T-cell (primary cell): ENCODE results near the gene ASPN. TPM values are rescaled to one million over a fixed set of nuclear protein-coding genes. Genes with fewer than 3 reads are reported as not detected.

Experiments used
- ATAC-seq, 4 experiments: fragments of 200-7000 bp in 3 of 4; fragments of 150-1000 bp in 1 of 4; cut with Tn5 transposase; replicated peaks in 1 of 4; 1 replicate in 3 of 4; 2 replicates in 1 of 4; pipeline ENCODE4 v1.10.0; 2021; ENCODE audit warnings: moderate library complexity in 3 of 4, mild to moderate bottlenecking in 2 of 4, moderate number of reproducible peaks in 1 of 4
- CTCF ChIA-PET, 2 donors: fragments of 300-600 bp; sonication (Branson Sonifier 250); formaldehyde crosslinking; loops; one replicate each; lab custom pipeline; 2022; ENCODE audit warnings: antibody characterized with exemption in 2 of 2; lab: Charles Lee
- POLR2A ChIA-PET, 2 donors: fragments of 300-600 bp; sonication (Branson Sonifier 250); formaldehyde crosslinking; loops; one replicate each; lab custom pipeline; 2022; ENCODE audit warnings: antibody characterized with exemption in 2 of 2; lab: Charles Lee
- DNase-seq, 35 experiments: peaks; one replicate each; pipeline versions ENCODE4 v3.0.0 to v3.0.0-alpha.2; 2013 to 2023
- H3K27ac ChIP-seq: one replicate; pipeline ENCODE4 v1.5.1; 2013; ENCODE audit warnings: low read length
- H3K27me3 ChIP-seq, 2 experiments: replicated peaks in 1 of 2; 1 replicate in 1 of 2; 2 replicates in 1 of 2; pipeline versions ENCODE4 v1.6.1 to v1.7.0; 2013; ENCODE audit warnings: low read length in 1 of 2, mixed read lengths in 1 of 2; ENCODE audit not compliant: control insufficient read depth in 2 of 2, insufficient read depth in 2 of 2; ENCODE audit errors: extremely low read depth in 1 of 2
- H3K36me3 ChIP-seq, 2 donors: 1 replicate in 1 of 2; 2 replicates in 1 of 2; pipeline versions ENCODE4 v1.6.1 to v1.7.0; 2013; ENCODE audit warnings: low read length in 1 of 2; ENCODE audit not compliant: control insufficient read depth in 2 of 2, insufficient read depth in 1 of 2; ENCODE audit errors: extremely low read depth in 1 of 2
- H3K4me1 ChIP-seq, 2 experiments: 1 replicate in 1 of 2; 2 replicates in 1 of 2; pipeline versions ENCODE4 v1.6.1 to v1.7.0; 2013; ENCODE audit warnings: low read length in 2 of 2, mixed read lengths in 1 of 2; ENCODE audit not compliant: insufficient read depth in 2 of 2, control insufficient read depth in 1 of 2; ENCODE audit errors: extremely low read depth in 1 of 2
- H3K4me3 ChIP-seq, 2 donors: 1 replicate in 1 of 2; 2 replicates in 1 of 2; pipeline versions ENCODE4 v1.5.1 to v1.7.0; 2013; ENCODE audit warnings: mild to moderate bottlenecking in 2 of 2, low read length in 1 of 2, moderate library complexity in 1 of 2; ENCODE audit not compliant: control insufficient read depth in 1 of 2; ENCODE audit errors: extremely low read depth in 1 of 2
- H3K9me3 ChIP-seq: 2 replicates; pipeline ENCODE4 v1.7.0; 2013
- H3K27ac Mint-ChIP-seq, 2 donors: one replicate each; pipeline ENCODE4 v1.8.0; 2020 to 2021; ENCODE audit warnings: mild to moderate bottlenecking in 2 of 2, mixed read lengths in 2 of 2
- H3K27me3 Mint-ChIP-seq, 2 donors: one replicate each; pipeline ENCODE4 v1.8.0; 2021 to 2022; ENCODE audit warnings: mixed read lengths in 2 of 2
- H3K36me3 Mint-ChIP-seq: one replicate; pipeline ENCODE4 v1.8.0; 2021; ENCODE audit warnings: mixed read lengths
- H3K4me1 Mint-ChIP-seq, 3 donors: one replicate each; pipeline ENCODE4 v1.8.0; 2020 to 2022; ENCODE audit warnings: mixed read lengths in 3 of 3, mild to moderate bottlenecking in 1 of 3
- H3K4me3 Mint-ChIP-seq, 3 donors: one replicate each; pipeline ENCODE4 v1.8.0; 2020 to 2022; ENCODE audit warnings: mild to moderate bottlenecking in 3 of 3, mixed read lengths in 3 of 3, moderate library complexity in 3 of 3
- H3K9me3 Mint-ChIP-seq, 3 donors: one replicate each; pipeline ENCODE4 v1.8.0; 2020 to 2022; ENCODE audit warnings: mixed read lengths in 3 of 3
- WGBS: methylation state at CpG from one replicate; pipeline ENCODE4 v1.1.5; 2013; ENCODE audit warnings: missing lambda C conversion rate; ENCODE audit not compliant: insufficient coverage; 5-methylcytosine and 5-hydroxymethylcytosine counted together
- total RNA-seq, 35 experiments: library from RNA in 6 of 35; stranded (reverse) in 6 of 35; fragments of 120-200 nt in 1 of 35; gene quantifications; one replicate each; pipeline versions ENCODE4 v1.2.1 to v1.2.4 and lab custom pipeline; 2013 to 2026

Gene ASPN
- total RNA-seq, 5 donors from 2014 or later (not counting 1 experiment from before 2014, with no cell fraction given): not detected

GRCh38 chr9:92432972-92433548 is 49.2 kb downstream of the ASPN start:
- Histone ChIP-seq H3K4me3 (no peak overlapping the region), H3K27me3 (no peaks in the 10 kb centered on the region), H3K27ac (no peak overlapping the region), H3K36me3 (no peaks in the 10 kb centered on the region), H3K9me3 (no peaks in the 10 kb centered on the region), H3K4me1 (no peaks in the 10 kb centered on the region)
- Mint-ChIP-seq H3K27me3 (no peaks in the 10 kb centered on the region), H3K36me3 (peaks cover 3% of the 10 kb centered on the region), H3K4me1 (no peaks in the 10 kb centered on the region), H3K4me3 (no peak overlapping the region), H3K9me3 (no peaks in the 10 kb centered on the region), H3K27ac (no peak overlapping the region)
- whole genome bisulfite sequencing: no CpG with 5 or more reads among the region's 5 CpGs
- POLR2A ChIA-PET: no interaction called here
- CTCF ChIA-PET: no interaction called here
- ATAC-seq (no peak), DNase-seq (no peak)

GRCh38 chr9:92432350-92432749 is 50.0 kb downstream of the ASPN start:
- no peaks in the 10 kb centered on the region for H3K4me1 ChIP-seq
- Mint-ChIP-seq H3K9me3 (no peaks in the 10 kb centered on the region), H3K4me1 (no peaks in the 10 kb centered on the region), H3K36me3 (peaks cover 3% of the 10 kb centered on the region), H3K4me3 (no peak overlapping the region), H3K27ac (no peak overlapping the region), H3K27me3 (no peaks in the 10 kb centered on the region)
- ChIA-PET CTCF (no interaction called here), POLR2A (no interaction called here)
- H3K36me3 ChIP-seq: no peaks in the 10 kb centered on the region
- H3K27me3 ChIP-seq: no peaks in the 10 kb centered on the region
- H3K9me3 ChIP-seq: no peaks in the 10 kb centered on the region
- ATAC-seq (no peak), DNase-seq (no peak)
- 100% methylated on average over 1 of the region's 5 CpGs for WGBS
- H3K4me3 ChIP-seq: no peak overlapping the region
- no peak overlapping the region for H3K27ac ChIP-seq

GRCh38 chr9:92429836-92430235 is 52.5 kb downstream of the ASPN start:
- POLR2A ChIA-PET: no interaction called here
- Histone ChIP-seq H3K9me3 (no peaks in the 10 kb centered on the region), H3K4me3 (no peak overlapping the region), H3K27ac (no peak overlapping the region), H3K27me3 (no peaks in the 10 kb centered on the region), H3K4me1 (no peaks in the 10 kb centered on the region), H3K36me3 (no peaks in the 10 kb centered on the region)
- DNase-seq (no peak), ATAC-seq (no peak)
- CTCF ChIA-PET: no interaction called here
- H3K27me3 Mint-ChIP-seq: no peaks in the 10 kb centered on the region
- no CpG with 5 or more reads among the region's 2 CpGs for WGBS
- no peak overlapping the region for H3K27ac Mint-ChIP-seq
- no peak overlapping the region for H3K4me3 Mint-ChIP-seq
- no peaks in the 10 kb centered on the region for H3K4me1 Mint-ChIP-seq
- H3K36me3 Mint-ChIP-seq: peaks cover 3% of the 10 kb centered on the region
- no peaks in the 10 kb centered on the region for H3K9me3 Mint-ChIP-seq

GRCh38 chr9:92426501-92427145 is 55.7 kb downstream of the ASPN start:
- peaks cover 7% of the 10 kb centered on the region for H3K36me3 Mint-ChIP-seq
- H3K9me3 ChIP-seq: no peaks in the 10 kb centered on the region
- H3K4me3 Mint-ChIP-seq: no peak overlapping the region
- no peak overlapping the region for H3K27ac Mint-ChIP-seq
- DNase-seq: no peak
- ChIA-PET POLR2A (no interaction called here), CTCF (no interaction called here)
- ATAC-seq: no peak
- H3K36me3 ChIP-seq: no peaks in the 10 kb centered on the region
- no peak overlapping the region for H3K4me3 ChIP-seq
- no peaks in the 10 kb centered on the region for H3K4me1 Mint-ChIP-seq
- H3K9me3 Mint-ChIP-seq: no peaks in the 10 kb centered on the region
- no peaks in the 10 kb centered on the region for H3K27me3 ChIP-seq
- no peak overlapping the region for H3K27ac ChIP-seq
- no peaks in the 10 kb centered on the region for H3K27me3 Mint-ChIP-seq
- H3K4me1 ChIP-seq: no peaks in the 10 kb centered on the region
- WGBS: 93% methylated on average over 2 of the region's 5 CpGs

DNA sequence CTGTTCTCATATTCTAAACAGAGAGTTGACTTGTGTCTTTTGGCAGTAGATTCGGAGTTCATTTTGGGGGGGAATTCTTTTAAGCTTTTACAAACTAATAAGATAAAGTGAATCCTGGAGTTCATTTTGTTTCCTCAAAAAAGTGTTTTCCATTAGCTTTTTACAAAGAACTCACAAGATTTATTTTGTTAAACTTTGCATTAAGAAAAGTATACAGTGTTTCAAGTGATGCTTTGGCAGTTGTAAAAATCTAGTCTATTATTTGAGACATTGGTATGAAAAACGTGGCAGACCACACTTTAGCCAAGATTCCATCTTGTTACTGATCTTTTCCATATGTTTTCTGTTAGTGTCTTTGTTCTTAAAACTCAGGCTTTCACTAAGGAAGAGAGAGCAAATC is 56.8 kb downstream of the ASPN start:
- ChIA-PET POLR2A (no interaction called here), CTCF (interaction anchor here in 1 of 2 donors (0.6 kb wide), 1 partner anchor 21 kb away, joined by 3 read pairs; the partner anchor contains the start of gene OGN)

GRCh38 chr9:92424340-92424739 is 58.0 kb downstream of the ASPN start, which contains the start of gene OMD:
TSS of gene OMD (minus strand) at chr9:92424471. CDS start at chr9:92417558, 6,913 bp downstream.
- H3K4me3 Mint-ChIP-seq: no peak within 1 kb of the TSS
- POLR2A ChIA-PET: no interaction called here

More for the DNA sequence above, 56.8 kb downstream of the ASPN start:
- no peaks in the 10 kb centered on the region for H3K9me3 Mint-ChIP-seq
- DNase-seq (no peak), ATAC-seq (no peak)
- H3K4me3 Mint-ChIP-seq: no peak overlapping the region
- Histone ChIP-seq H3K36me3 (no peaks in the 10 kb centered on the region), H3K4me3 (no peak overlapping the region), H3K27ac (no peak overlapping the region), H3K4me1 (no peaks in the 10 kb centered on the region), H3K9me3 (no peaks in the 10 kb centered on the region), H3K27me3 (no peaks in the 10 kb centered on the region)
- no CpG with 5 or more reads among the region's 2 CpGs for WGBS
- no peaks in the 10 kb centered on the region for H3K4me1 Mint-ChIP-seq
- peaks cover 5% of the 10 kb centered on the region for H3K36me3 Mint-ChIP-seq
- H3K27ac Mint-ChIP-seq: no peak overlapping the region
- no peaks in the 10 kb centered on the region for H3K27me3 Mint-ChIP-seq

More at GRCh38 chr9:92424340-92424739, 58.0 kb downstream of the ASPN start, which contains the start of gene OMD:
- DNase-seq (no peak), ATAC-seq (no peak)
- H3K27me3 Mint-ChIP-seq: no peaks in the 10 kb centered on the region
- H3K9me3 Mint-ChIP-seq: no peaks in the 10 kb centered on the region
- Histone ChIP-seq H3K27ac (no peak within 1 kb of the TSS), H3K9me3 (no peaks in the 10 kb centered on the region), H3K36me3 (no peaks in the 10 kb centered on the region), H3K4me1 (no peaks in the 10 kb centered on the region), H3K27me3 (no peaks in the 10 kb centered on the region), H3K4me3 (no peak within 1 kb of the TSS)
- no CpG with 5 or more reads among the region's 1 CpG for WGBS
- H3K36me3 Mint-ChIP-seq: peaks cover 5% of the 10 kb centered on the region
- no peak within 1 kb of the TSS for H3K27ac Mint-ChIP-seq
- CTCF ChIA-PET: no interaction called here
- H3K4me1 Mint-ChIP-seq: no peaks in the 10 kb centered on the region
